H1 (cell line): Measurements from ENCODE around the gene CFH. TPM values are rescaled to one million over a fixed set of nuclear protein-coding genes. Genes with fewer than 3 reads are reported as not detected.
A peak's percentile ranks its signal among the peaks of the same experiment; 100 is the strongest.

Experiments
- CTCF ChIA-PET: fragments of 300-600 bp; sonication (Branson Sonifier 250); formaldehyde crosslinking; loops from one replicate; lab custom pipeline; 2021; ENCODE audit not compliant: partially characterized antibody; lab: Charles Lee
- POLR2A ChIA-PET: fragments of 300-600 bp; sonication (Branson Sonifier 250); formaldehyde crosslinking; loops from one replicate; lab custom pipeline; 2021; ENCODE audit warnings: inconsistent platforms; ENCODE audit not compliant: partially characterized antibody; lab: Charles Lee
- DNase-seq, 2 experiments: peaks; one replicate each; pipeline versions ENCODE4 v3.0.0 to v3.0.0-alpha.2; 2010 to 2022; ENCODE audit warnings: low spot score in 2 of 2, low read depth in 1 of 2, mixed read lengths in 1 of 2
- FAIRE-seq: peaks from 2 replicates; lab custom pipeline; 2011; peaks lifted over from hg19 to GRCh38; lab: Jason Lieb, UNC
- H2AFZ ChIP-seq: 2 replicates; pipeline ENCODE4 v1.8.1; 2012; ENCODE audit warnings: low read length, inconsistent platforms
- H2AK5ac ChIP-seq: 2 replicates; pipeline ENCODE4 v1.6.1; 2013; ENCODE audit warnings: low read depth, low read length
- H2BK120ac ChIP-seq: replicated peaks from 2 replicates; pipeline ENCODE3; 2013; ENCODE audit warnings: low read depth, low read length, inconsistent platforms
- H2BK12ac ChIP-seq: 2 replicates; pipeline ENCODE4 v1.6.1; 2013; ENCODE audit warnings: low read depth, low read length
- H2BK15ac ChIP-seq: 2 replicates; pipeline ENCODE4 v1.6.1; 2013; ENCODE audit warnings: low read length
- H2BK20ac ChIP-seq: 2 replicates; pipeline ENCODE4 v1.6.1; 2013; ENCODE audit warnings: low read length
- H2BK5ac ChIP-seq: 2 replicates; pipeline ENCODE4 v1.6.1; 2013; ENCODE audit warnings: low read depth, low read length
- H3K14ac ChIP-seq: 2 replicates; pipeline ENCODE4 v1.6.1; 2013; ENCODE audit warnings: inconsistent platforms; ENCODE audit not compliant: insufficient read length
- H3K18ac ChIP-seq: 2 replicates; pipeline ENCODE4 v1.6.1; 2013; ENCODE audit warnings: low read length; ENCODE audit errors: extremely low read depth
- H3K23ac ChIP-seq: 2 replicates; pipeline ENCODE4 v1.6.1; 2013; ENCODE audit warnings: inconsistent platforms; ENCODE audit not compliant: insufficient read length
- H3K23me2 ChIP-seq: 2 replicates; pipeline ENCODE4 v1.6.1; 2013; ENCODE audit warnings: low read depth, low read length
- H3K27ac ChIP-seq: 2 replicates; pipeline ENCODE4 v1.6.1; 2011; ENCODE audit warnings: low read depth, low read length, inconsistent platforms
- H3K27me3 ChIP-seq, 4 experiments: replicated peaks in 1 of 4; 1 replicate in 1 of 4; 2 replicates in 3 of 4; pipeline versions ENCODE4 v1.6.1 to v1.8.1; 2011 to 2013; ENCODE audit warnings: low read length in 3 of 4, mild to moderate bottlenecking in 3 of 4, inconsistent platforms in 2 of 4, mixed read lengths in 2 of 4, moderate library complexity in 1 of 4; ENCODE audit not compliant: control insufficient read depth in 3 of 4, insufficient read depth in 3 of 4; ENCODE audit errors: extremely low read depth in 1 of 4
- H3K36me3 ChIP-seq, 4 experiments: 2 replicates each; pipeline versions ENCODE4 v1.6.1 to v1.8.1; 2011 to 2013; ENCODE audit warnings: mild to moderate bottlenecking in 4 of 4, low read length in 3 of 4, moderate library complexity in 2 of 4, control low read depth in 1 of 4, inconsistent platforms in 1 of 4; ENCODE audit not compliant: insufficient read depth in 4 of 4, control insufficient read depth in 2 of 4
- H3K4ac ChIP-seq: replicated peaks from 2 replicates; pipeline ENCODE3; 2013; ENCODE audit warnings: low read length, low read depth, mixed read lengths, inconsistent platforms; ENCODE audit not compliant: insufficient read length
- H3K4me1 ChIP-seq, 4 experiments: replicated peaks in 1 of 4; 1 replicate in 1 of 4; 2 replicates in 3 of 4; pipeline versions ENCODE4 v1.6.1 to v1.8.1; 2011 to 2013; ENCODE audit warnings: low read length in 3 of 4, inconsistent platforms in 2 of 4, mixed read lengths in 1 of 4; ENCODE audit not compliant: insufficient read depth in 4 of 4, control insufficient read depth in 3 of 4
- H3K4me2 ChIP-seq, 2 experiments: 2 replicates each; pipeline versions ENCODE4 v1.6.1 to v1.8.1; 2011 to 2013; ENCODE audit warnings: low read depth in 2 of 2, low read length in 2 of 2, control low read depth in 1 of 2, inconsistent platforms in 1 of 2, mild to moderate bottlenecking in 1 of 2; ENCODE audit not compliant: insufficient read depth in 1 of 2
- H3K4me3 ChIP-seq, 4 experiments: fragments of 200-600, 300-600 bp in 1 of 4; sonication (generic), shearing (Covaris generic), sonication (Bioruptor Twin) in 1 of 4; 2 replicates each; pipeline versions ENCODE4 v1.5.1 to v1.8.1; 2011 to 2016; ENCODE audit warnings: low read length in 4 of 4, low read depth in 3 of 4, control low read depth in 2 of 4, inconsistent platforms in 2 of 4, mild to moderate bottlenecking in 2 of 4, mixed read lengths in 1 of 4, moderate library complexity in 1 of 4; ENCODE audit not compliant: insufficient read depth in 2 of 4; ENCODE audit errors: extremely low read depth in 1 of 4
- H3K56ac ChIP-seq: replicated peaks from 2 replicates; pipeline ENCODE3; 2013; ENCODE audit warnings: low read depth, mild to moderate bottlenecking, mixed read lengths, low read length, inconsistent platforms; ENCODE audit not compliant: insufficient read length
- H3K79me1 ChIP-seq: 2 replicates; pipeline ENCODE4 v1.6.1; 2013; ENCODE audit warnings: low read depth, low read length, control low read depth
- H3K79me2 ChIP-seq, 2 experiments: 2 replicates each; pipeline versions ENCODE4 v1.6.1 to v1.8.1; 2012 to 2013; ENCODE audit warnings: low read length in 2 of 2, mild to moderate bottlenecking in 2 of 2, inconsistent platforms in 1 of 2; ENCODE audit not compliant: insufficient read depth in 2 of 2, control insufficient read depth in 1 of 2
- H3K9ac ChIP-seq, 4 experiments: replicated peaks in 1 of 4; 1 replicate in 1 of 4; 2 replicates in 3 of 4; pipeline versions ENCODE4 v1.6.1 to v1.8.1; 2011 to 2013; ENCODE audit warnings: low read depth in 3 of 4, low read length in 3 of 4, control low read depth in 2 of 4, mild to moderate bottlenecking in 2 of 4, moderate library complexity in 2 of 4, inconsistent platforms in 1 of 4; ENCODE audit errors: extremely low read depth in 1 of 4
- H3K9me3 ChIP-seq, 2 experiments: 2 replicates each; pipeline versions ENCODE4 v1.6.1 to v1.8.1; 2012 to 2013; ENCODE audit warnings: mild to moderate bottlenecking in 2 of 2, moderate library complexity in 2 of 2, control low read depth in 1 of 2, inconsistent platforms in 1 of 2, low read depth in 1 of 2, low read length in 1 of 2, mixed read lengths in 1 of 2; ENCODE audit not compliant: insufficient read depth in 2 of 2
- H4K20me1 ChIP-seq, 2 experiments: replicated peaks in 1 of 2; 2 replicates each; pipeline versions ENCODE3 to v1.8.1; 2011 to 2013; ENCODE audit warnings: inconsistent platforms in 2 of 2, low read length in 2 of 2, mild to moderate bottlenecking in 1 of 2; ENCODE audit not compliant: insufficient read depth in 2 of 2, control insufficient read depth in 1 of 2
- H4K5ac ChIP-seq: 2 replicates; pipeline ENCODE4 v1.6.1; 2013; ENCODE audit warnings: low read length, low read depth, mixed read lengths, inconsistent platforms; ENCODE audit not compliant: insufficient read length
- H4K8ac ChIP-seq: 2 replicates; pipeline ENCODE4 v1.8.0; 2013; ENCODE audit warnings: mild to moderate bottlenecking, moderate library complexity, low read length, inconsistent platforms; ENCODE audit not compliant: insufficient read depth; ENCODE audit errors: extremely low read depth
- H4K91ac ChIP-seq: replicated peaks from 2 replicates; pipeline ENCODE3; 2013; ENCODE audit warnings: low read length, mixed read lengths, inconsistent platforms; ENCODE audit not compliant: insufficient read length
- CTCF ChIP-seq, 3 experiments: IDR thresholded peaks; 1 replicate in 2 of 3; 2 replicates in 1 of 3; pipeline versions ENCODE4 v1.5.1 to v1.6.1; 2011; ENCODE audit warnings: low read length in 3 of 3, mild to moderate bottlenecking in 3 of 3, inconsistent platforms in 2 of 3, low read depth in 1 of 3, moderate library complexity in 1 of 3; ENCODE audit not compliant: insufficient read depth in 1 of 3; ENCODE audit errors: control extremely low read depth in 1 of 3
- GABPA ChIP-seq: IDR thresholded peaks from 2 replicates; pipeline ENCODE4 v1.6.1; 2011; ENCODE audit warnings: mild to moderate bottlenecking, low read length, moderate library complexity, borderline replicate concordance; ENCODE audit not compliant: insufficient read depth
- RAD21 ChIP-seq, 2 experiments: IDR thresholded peaks in 1 of 2; conservative IDR thresholded peaks in 1 of 2; 2 replicates each; pipeline ENCODE4 v1.6.1; 2011; ENCODE audit warnings: low read depth in 2 of 2, low read length in 2 of 2, improper control_type of control experiment in 1 of 2, inconsistent platforms in 1 of 2, mild to moderate bottlenecking in 1 of 2, moderate library complexity in 1 of 2
- RFX5 ChIP-seq: IDR thresholded peaks from 2 replicates; pipeline ENCODE4 v1.6.1; 2011; ENCODE audit warnings: low read depth, low read length, improper control_type of control experiment, borderline replicate concordance
- TEAD4 ChIP-seq: IDR thresholded peaks from 2 replicates; pipeline ENCODE4 v1.6.1; 2012; ENCODE audit warnings: low read depth, low read length, inconsistent platforms, mixed read lengths
- WGBS, 2 experiments: shearing (Covaris generic) in 1 of 2; methylation state at CpG; one replicate each; pipeline versions ENCODE4 v1.1.6 to v1.1.7; 2013 to 2015; ENCODE audit warnings: low lambda C conversion rate in 2 of 2, mixed read lengths in 2 of 2, inconsistent platforms in 1 of 2, low coverage in 1 of 2, missing lambda C conversion rate in 1 of 2; ENCODE audit not compliant: insufficient replicate concordance in 2 of 2, insufficient coverage in 1 of 2, insufficient read length in 1 of 2; ENCODE audit errors: extremely low coverage in 1 of 2, missing lambda C conversion rate in 1 of 2; 5-methylcytosine and 5-hydroxymethylcytosine counted together
- polyA plus RNA-seq, 7 experiments: library from polyadenylated mRNA; depleted of rRNA in 3 of 7; stranded (reverse) in 5 of 7; unstranded in 2 of 7; fragments of >200 nt in 5 of 7; fragments of 200-250 nt in 2 of 7; gene quantifications; 1 replicate in 5 of 7; 2 replicates in 1 of 7; 4 replicates in 1 of 7; pipeline versions ENCODE4 v1.2.1 to v1.2.3, GENCODE V29; 2011 to 2013; ENCODE audit warnings: missing spikeins in 2 of 7, mixed read lengths in 2 of 7
- total RNA-seq: library from RNA; stranded (reverse); fragmentation: NEBNext Ultra II Directional; extraction: Animal tissue kit (Norgen Biotek cat#: 25700); gene quantifications from 2 replicates; pipeline ENCODE4 v1.2.1, GENCODE V29; 2021

CFH gene
- total and polyA plus RNA-seq, 2 of the 8 experiments (the other 6 are each of a cell fraction or from before 2014, with no cell fraction given): not detected

- H2AK5ac ChIP-seq: no peak overlapping the region
These were observed 80.7 kb downstream of the CFH start for GRCh38 chr1:196732526-196732925.

More at GRCh38 chr1:196732526-196732925, 80.7 kb downstream of the CFH start:
- CTCF ChIA-PET: interaction anchor here (0.6 to 2.8 kb wide), 11 partner anchors 9 to 588 kb away, joined by 3 to 21 read pairs (median 4); partner anchors contain the start of gene CFHR4
- no peak for FAIRE-seq
- Histone ChIP-seq H3K36me3 (no peaks in the 10 kb centered on the region), H4K20me1 (no peaks in the 10 kb centered on the region)
- TF ChIP-seq TEAD4 (peak; percentile 76), CTCF (IDR thresholded peaks at IDR 0.05; ENCODE audit: control extremely low read depth in 1 of 3, insufficient read depth in 1 of 3, low read depth in 1 of 3, low read length in 3 of 3) (peak in 2 of 3 experiments; percentile 17 to 42; a peak in 1 of 4 replicates), RFX5 (no peak), RAD21 (IDR thresholded peaks at IDR 0.05 in 1 of 2, conservative IDR thresholded peaks at IDR 0.05 in 1 of 2; ENCODE audit: low read depth in 2 of 2, low read length in 2 of 2) (peak in 1 of 2 experiments; percentile 14; a peak in 1 of 4 replicates), GABPA (no peak)
- TF ChIP-seq, all 59 proteins: peak for 3
- H3K79me1 ChIP-seq: no peaks in the 10 kb centered on the region
- no peak overlapping the region for H3K18ac ChIP-seq
- no peak overlapping the region for H4K5ac ChIP-seq
- H3K4me3 ChIP-seq: no peak overlapping the region
- no peaks in the 10 kb centered on the region for H3K27me3 ChIP-seq
- no peak overlapping the region for H2BK120ac ChIP-seq
- H3K9ac ChIP-seq: no peak overlapping the region
- peaks cover 0 to 3% (median 0%) of the 10 kb centered on the region in 4 experiments; a peak in 1 of 7 replicates for H3K4me1 ChIP-seq
- no peaks in the 10 kb centered on the region for H3K9me3 ChIP-seq
- H4K91ac ChIP-seq: no peak overlapping the region
- no peak overlapping the region for H2BK5ac ChIP-seq
- no peak for DNase-seq
- H3K27ac ChIP-seq: no peak overlapping the region
- H3K4ac ChIP-seq: no peak overlapping the region
- no peak overlapping the region for H3K14ac ChIP-seq
- H2BK20ac ChIP-seq: no peak overlapping the region
- H3K56ac ChIP-seq: no peak overlapping the region
- no peak overlapping the region for H4K8ac ChIP-seq
- H2BK12ac ChIP-seq: no peak overlapping the region
- no peak overlapping the region for H3K23ac ChIP-seq
- no peak overlapping the region for H2AFZ ChIP-seq
- WGBS, 2 experiments: 94% methylated on average over 2 of the region's 2 CpGs; no CpG with 5 or more reads in 1 of the 2 experiments
- no peak overlapping the region for H2BK15ac ChIP-seq
- no peak overlapping the region for H3K4me2 ChIP-seq
- H3K23me2 ChIP-seq: no peaks in the 10 kb centered on the region; the same call in 1 of the 2 replicates
- no peaks in the 10 kb centered on the region for H3K79me2 ChIP-seq
- POLR2A ChIA-PET: no interaction called here
